Lower leg skin (tissue), 4 donors: Measurements from ENCODE around the gene PGAP3. TPM values are rescaled to one million over a fixed set of nuclear protein-coding genes. Genes with fewer than 3 reads are reported as not detected.

Source experiments
- DNase-seq, 2 donors: peaks; one replicate each; pipeline ENCODE4 v3.0.0-alpha.2; 2019; ENCODE audit warnings: low spot score in 2 of 2
- H3K4me3 ChIP-seq: fragments of 200-600 bp; sonication (generic); 2 replicates; pipeline ENCODE4 v1.5.1; 2017; ENCODE audit warnings: mild to moderate bottlenecking, low read depth; ENCODE audit not compliant: poor library complexity, severe bottlenecking
- CTCF ChIP-seq, 3 donors: fragments of 450-650 bp; IDR thresholded peaks; one replicate each; pipeline ENCODE4 v1.5.1; 2016; ENCODE audit warnings: antibody characterized with exemption in 3 of 3, mild to moderate bottlenecking in 3 of 3, moderate library complexity in 2 of 3
- POLR2A ChIP-seq, 2 donors: fragments of 450-650 bp; IDR thresholded peaks; one replicate each; pipeline ENCODE4 v1.6.1; 2016 to 2017; ENCODE audit warnings: antibody characterized with exemption in 2 of 2, mild to moderate bottlenecking in 1 of 2, moderate library complexity in 1 of 2
- WGBS, 2 donors: methylation state at CpG; one replicate each; pipeline ENCODE4 v1.1.5; 2018; 5-methylcytosine and 5-hydroxymethylcytosine counted together
- intact Hi-C: fragments of 100-400 bp; cut with DNase I; formaldehyde crosslinking; loops from one replicate; pipeline ENCODE4 v1.15.0; 2023; ENCODE audit warnings: low total_unique reads
- total RNA-seq, 4 donors: library from RNA; depleted of rRNA; stranded (reverse); fragments of >200 nt; gene quantifications; one replicate each; pipeline ENCODE4 v1.1.0, GENCODE V29; 2016

Gene PGAP3
- total RNA-seq, 4 donors from 2014 or later = 24.2 to 41.4 (median 28.8) TPM

- TF ChIP-seq CTCF (IDR thresholded peaks at IDR 0.05) (peak in 1 of 3 donors; percentile 13), POLR2A (IDR thresholded peaks at IDR 0.05) (no peak)
- DNase-seq = peak in 1 of 2 donors; percentile 94
- intact Hi-C loops = no loop called here
- H3K4me3 ChIP-seq = no peak within 1 kb of the TSS
- 2 to 4% methylated on average over 80 to 82 of the region's 85 CpGs for WGBS, 2 donors
These were observed 19.6 kb downstream of the PGAP3 start, which contains the start of gene PNMT for GRCh38 chr17:39667945-39668924. TSS of gene PNMT (plus strand) at chr17:39668453. CDS start at chr17:39668476, 23 bp downstream.

GRCh38 chr17:39667262-39667944, 20.5 kb downstream of the PGAP3 start:
- DNase-seq = no peak
- H3K4me3 ChIP-seq = no peak overlapping the region
- 8 to 18% methylated on average over 25 to 37 of the region's 49 CpGs for WGBS, 2 donors
- intact Hi-C loops = no loop called here
- no peak for TF ChIP-seq POLR2A (IDR thresholded peaks at IDR 0.05)
- no peak for TF ChIP-seq CTCF (IDR thresholded peaks at IDR 0.05)

- H3K4me3 ChIP-seq = no peak overlapping the region
- DNase-seq = no peak
- TF ChIP-seq CTCF (IDR thresholded peaks at IDR 0.05) = no peak
- TF ChIP-seq POLR2A (IDR thresholded peaks at IDR 0.05) = no peak
- intact Hi-C loops = no loop called here
- WGBS, 2 donors = 40 to 61% methylated on average over 9 to 11 of the region's 11 CpGs
These were observed 21.1 kb downstream of the PGAP3 start for GRCh38 chr17:39666601-39667261.

- H3K4me3 ChIP-seq = no peak overlapping the region
- TF ChIP-seq CTCF (IDR thresholded peaks at IDR 0.05) (no peak), POLR2A (IDR thresholded peaks at IDR 0.05) (no peak)
- DNase-seq = no peak
- WGBS, 2 donors = 41 to 52% methylated on average over 2 of the region's 2 CpGs
- intact Hi-C loops = no loop called here
These were observed 21.6 kb downstream of the PGAP3 start for GRCh38 chr17:39666231-39666600.

- 46 to 54% methylated on average over 17 of the region's 17 CpGs for WGBS, 2 donors
- intact Hi-C loops = no loop called here
- TF ChIP-seq POLR2A (IDR thresholded peaks at IDR 0.05) = no peak
- no peak for TF ChIP-seq CTCF (IDR thresholded peaks at IDR 0.05)
- DNase-seq = no peak
- no peak overlapping the region for H3K4me3 ChIP-seq
These were observed 22.1 kb downstream of the PGAP3 start for GRCh38 chr17:39665642-39666224.
